Chondrocyte (in vitro differentiated cells): Measurements from ENCODE around the gene NFASC. TPM values are rescaled to one million over a fixed set of nuclear protein-coding genes. Genes with fewer than 3 reads are reported as not detected.

Source experiments
- DNase-seq: peaks from one replicate; pipeline ENCODE4 v3.0.0; 2021; ENCODE audit warnings: mixed read lengths, low spot score
- H3K27ac Mint-ChIP-seq: one replicate; pipeline ENCODE4 v1.8.0; 2021; ENCODE audit warnings: mild to moderate bottlenecking, moderate library complexity, mixed read lengths; ENCODE audit not compliant: unreplicated experiment
- H3K27me3 Mint-ChIP-seq: 2 replicates; pipeline ENCODE4 v1.8.0; 2021; ENCODE audit warnings: low read depth, mixed read lengths
- H3K36me3 Mint-ChIP-seq: 2 replicates; pipeline ENCODE4 v1.8.0; 2021; ENCODE audit warnings: low read depth, mixed read lengths
- H3K4me1 Mint-ChIP-seq: 2 replicates; pipeline ENCODE4 v1.8.0; 2021; ENCODE audit warnings: low read depth, mild to moderate bottlenecking, mixed read lengths
- H3K4me3 Mint-ChIP-seq: one replicate; pipeline ENCODE4 v1.8.0; 2021; ENCODE audit warnings: mild to moderate bottlenecking, moderate library complexity, mixed read lengths; ENCODE audit not compliant: unreplicated experiment
- H3K9me3 Mint-ChIP-seq: 2 replicates; pipeline ENCODE4 v1.8.0; 2021; ENCODE audit warnings: low read depth, mixed read lengths
- CTCF ChIP-seq: fragments of 200-600 bp; sonication (generic); IDR thresholded peaks from 2 replicates; pipeline ENCODE4 v1.5.0; 2021; ENCODE audit warnings: antibody characterized with exemption, mild to moderate bottlenecking, moderate library complexity
- total RNA-seq: library from RNA; stranded (reverse); gene quantifications from 3 replicates; pipeline ENCODE4 v1.2.1, GENCODE V29; 2021

NFASC gene
- total RNA-seq, 1 donor from 2014 or later, result 0.20 TPM

GRCh38 chr1:204869097-204869496, 1.6 kb upstream of the NFASC start:
- H3K27me3 Mint-ChIP-seq, result peaks cover 46% of the 10 kb centered on the region
- H3K4me1 Mint-ChIP-seq, result peaks cover 3% of the 10 kb centered on the region
- no peak for TF ChIP-seq CTCF
- H3K9me3 Mint-ChIP-seq, result no peaks in the 10 kb centered on the region
- no peak for DNase-seq
- no peak overlapping the region for H3K27ac Mint-ChIP-seq
- no peaks in the 10 kb centered on the region for H3K36me3 Mint-ChIP-seq
- H3K4me3 Mint-ChIP-seq, result no peak overlapping the region

- H3K9me3 Mint-ChIP-seq, result no peaks in the 10 kb centered on the region
- no peak for TF ChIP-seq CTCF
Measured at GRCh38 chr1:204871405-204872037, 859 bp downstream of the NFASC start.

GRCh38 chr1:204872262-204872881, 1.7 kb downstream of the NFASC start:
- Mint-ChIP-seq H3K27me3 (peaks cover 40% of the 10 kb centered on the region), H3K36me3 (no peaks in the 10 kb centered on the region)
- DNase-seq, result no peak

More at GRCh38 chr1:204871405-204872037, 859 bp downstream of the NFASC start:
- peaks cover 39% of the 10 kb centered on the region for H3K27me3 Mint-ChIP-seq
- no peak overlapping the region for H3K4me3 Mint-ChIP-seq
- no peak overlapping the region for H3K27ac Mint-ChIP-seq
- DNase-seq, result no peak
- no peaks in the 10 kb centered on the region for H3K36me3 Mint-ChIP-seq
- H3K4me1 Mint-ChIP-seq, result peaks cover 3% of the 10 kb centered on the region

GRCh38 chr1:204873176-204873575, 2.5 kb downstream of the NFASC start:
- H3K27ac Mint-ChIP-seq, result no peak overlapping the region
- H3K9me3 Mint-ChIP-seq, result no peaks in the 10 kb centered on the region
- H3K4me3 Mint-ChIP-seq, result no peak overlapping the region

More at GRCh38 chr1:204872262-204872881, 1.7 kb downstream of the NFASC start:
- H3K9me3 Mint-ChIP-seq, result no peaks in the 10 kb centered on the region
- H3K4me1 Mint-ChIP-seq, result peaks cover 3% of the 10 kb centered on the region
- H3K27ac Mint-ChIP-seq, result no peak overlapping the region
- H3K4me3 Mint-ChIP-seq, result no peak overlapping the region
- no peak for TF ChIP-seq CTCF

GRCh38 chr1:204873714-204874113, 3.1 kb downstream of the NFASC start:
- no peak overlapping the region for H3K27ac Mint-ChIP-seq
- no peak overlapping the region for H3K4me3 Mint-ChIP-seq
- peaks cover 45% of the 10 kb centered on the region for H3K27me3 Mint-ChIP-seq

More at GRCh38 chr1:204873176-204873575, 2.5 kb downstream of the NFASC start:
- DNase-seq, result no peak
- H3K36me3 Mint-ChIP-seq, result no peaks in the 10 kb centered on the region
- TF ChIP-seq CTCF, result no peak
- peaks cover 3% of the 10 kb centered on the region for H3K4me1 Mint-ChIP-seq
- H3K27me3 Mint-ChIP-seq, result peaks cover 43% of the 10 kb centered on the region

More at GRCh38 chr1:204873714-204874113, 3.1 kb downstream of the NFASC start:
- peaks cover 3% of the 10 kb centered on the region for H3K4me1 Mint-ChIP-seq
- no peaks in the 10 kb centered on the region for H3K9me3 Mint-ChIP-seq
- H3K36me3 Mint-ChIP-seq, result no peaks in the 10 kb centered on the region
- DNase-seq, result no peak
- no peak for TF ChIP-seq CTCF
